HG02642 (cell line): ENCODE data around the gene MAX.

Experiments
- ATAC-seq: cut with Tn5 transposase; IDR thresholded peaks from one replicate; pipeline ENCODE4 v1.9.1; 2021; ENCODE audit warnings: mild to moderate bottlenecking; ENCODE audit not compliant: unreplicated experiment, poor library complexity

Gene MAX

DNA sequence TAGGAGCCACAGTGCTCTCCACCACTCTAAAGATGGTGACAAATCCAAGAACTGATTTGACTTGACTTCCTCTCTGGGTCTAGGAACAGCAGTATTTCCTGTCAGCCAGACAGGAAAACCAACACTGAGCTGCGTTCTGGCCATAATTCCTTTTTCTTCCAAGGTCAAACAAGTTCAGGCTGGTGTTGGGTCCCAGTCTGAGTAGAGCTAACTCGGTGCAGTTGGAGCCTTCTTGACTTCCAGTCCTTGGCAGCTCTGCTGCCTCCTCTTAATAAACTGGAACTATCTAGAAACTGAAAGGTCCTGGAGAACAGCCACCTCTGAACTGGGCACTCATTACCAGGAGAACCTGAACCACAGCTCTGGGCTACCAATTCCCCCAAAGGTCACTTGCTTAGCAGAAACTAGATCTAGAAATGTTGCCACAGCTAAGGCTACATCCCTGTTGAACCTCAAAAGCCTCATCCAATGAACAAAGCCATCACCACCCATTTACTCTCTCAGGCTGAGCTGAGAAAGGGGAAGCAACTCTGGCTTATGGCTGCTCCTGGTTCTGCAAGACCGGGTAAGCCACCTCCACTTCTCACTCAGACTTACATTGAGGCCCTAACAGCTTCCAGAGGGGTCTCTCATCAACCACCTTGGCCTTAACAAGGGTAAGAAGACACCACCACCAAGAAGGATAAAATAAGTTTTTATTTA is 27.7 kb downstream of the MAX start:
- ATAC-seq, result no peak

DNA sequence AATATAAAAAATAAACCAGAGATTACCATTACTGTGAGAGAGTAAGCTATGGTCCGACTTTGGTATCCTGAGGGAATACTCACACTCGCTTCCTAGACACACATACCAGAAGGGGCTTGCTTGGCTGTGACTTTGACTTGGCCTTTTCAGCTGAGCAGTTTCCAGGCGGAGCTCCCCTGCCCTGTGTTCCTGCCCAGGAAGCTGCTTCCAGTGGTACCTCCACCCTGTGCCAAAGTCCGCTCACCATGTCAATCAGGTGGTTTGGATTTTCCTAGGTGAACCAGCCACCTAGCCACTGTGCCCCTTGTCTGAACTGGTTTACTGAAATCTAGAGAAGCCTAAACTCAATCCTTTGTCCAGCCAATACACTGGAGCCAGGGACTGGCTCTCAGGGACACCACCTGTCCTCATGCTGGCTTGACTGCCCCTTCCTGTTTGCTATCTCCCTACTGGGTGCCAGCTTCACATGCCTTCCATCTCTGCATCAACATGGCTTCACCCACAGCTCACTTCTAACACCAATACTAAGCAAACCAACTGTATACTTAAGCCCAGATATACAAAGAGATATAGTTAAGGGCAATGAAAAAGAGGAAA is 28.6 kb downstream of the MAX start:
- ATAC-seq, result no peak

- ATAC-seq, result no peak
Measured at GRCh38 chr14:65072937-65073336, 29.4 kb downstream of the MAX start.

GRCh38 chr14:65072256-65072655 is 30.1 kb downstream of the MAX start:
- no peak for ATAC-seq

- ATAC-seq, result no peak
Measured at GRCh38 chr14:65071544-65071943, 30.8 kb downstream of the MAX start.

DNA sequence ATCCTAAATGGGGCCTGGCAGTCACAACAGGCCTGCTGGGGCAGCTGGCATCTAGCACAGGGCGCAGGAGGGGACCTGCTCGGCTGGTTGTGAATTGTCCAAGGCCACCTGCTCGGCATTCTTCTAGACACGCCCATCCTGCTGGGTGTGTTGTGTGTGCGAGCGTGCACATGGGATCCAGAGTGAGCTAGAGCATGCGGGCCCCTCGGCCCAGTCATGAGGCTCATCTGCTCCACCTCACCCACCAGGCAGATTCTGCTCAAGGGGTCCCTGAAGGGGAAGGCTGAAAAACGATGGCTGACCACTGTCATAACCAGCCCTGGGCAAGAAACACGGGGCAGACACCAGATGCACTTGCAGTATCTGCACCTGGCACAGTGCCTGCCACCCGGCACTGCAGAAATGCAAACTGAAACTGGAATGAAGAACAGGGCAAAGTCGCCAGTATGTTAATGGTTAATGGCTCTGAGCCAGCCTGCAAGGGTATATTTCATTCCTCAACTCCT is 31.8 kb downstream of the MAX start:
- ATAC-seq, result peak; percentile 51

DNA sequence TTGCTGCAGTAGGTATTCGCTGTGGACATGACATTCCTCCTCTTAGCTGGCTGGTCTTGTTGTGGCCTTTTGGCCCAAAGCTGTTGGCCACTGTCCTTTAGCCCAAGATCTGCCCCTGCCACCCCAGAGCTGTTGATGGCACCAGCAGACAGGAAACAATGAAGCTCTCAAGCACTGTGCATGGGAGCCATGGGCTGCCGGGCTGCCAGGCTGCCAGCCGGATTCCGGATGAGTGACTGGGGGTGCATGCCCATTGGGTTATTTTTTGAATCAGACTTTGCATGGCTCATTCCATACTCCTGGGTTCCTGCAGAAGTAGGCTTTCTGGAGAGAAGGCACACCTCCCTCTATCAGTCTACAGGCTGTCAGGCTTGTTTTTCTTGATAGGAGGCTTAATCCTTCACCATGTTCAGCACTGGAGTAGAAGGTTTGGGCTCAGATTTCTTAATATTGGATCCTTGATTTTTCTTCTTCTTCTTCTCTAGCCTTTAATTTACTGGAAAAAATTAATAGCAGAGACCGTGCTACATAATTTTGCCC is 32.4 kb downstream of the MAX start:
- no peak for ATAC-seq

GRCh38 chr14:65065719-65066118 is 36.6 kb downstream of the MAX start:
- no peak for ATAC-seq

- ATAC-seq, result no peak
Measured at GRCh38 chr14:65062096-65063075, 39.9 kb downstream of the MAX start.

- no peak for ATAC-seq
Measured at GRCh38 chr14:65057695-65058094, 44.6 kb downstream of the MAX start.

GRCh38 chr14:65054471-65055085 is 47.7 kb downstream of the MAX start:
- ATAC-seq, result no peak

- no peak for ATAC-seq
Measured at GRCh38 chr14:65053466-65053865, 48.9 kb downstream of the MAX start.

DNA sequence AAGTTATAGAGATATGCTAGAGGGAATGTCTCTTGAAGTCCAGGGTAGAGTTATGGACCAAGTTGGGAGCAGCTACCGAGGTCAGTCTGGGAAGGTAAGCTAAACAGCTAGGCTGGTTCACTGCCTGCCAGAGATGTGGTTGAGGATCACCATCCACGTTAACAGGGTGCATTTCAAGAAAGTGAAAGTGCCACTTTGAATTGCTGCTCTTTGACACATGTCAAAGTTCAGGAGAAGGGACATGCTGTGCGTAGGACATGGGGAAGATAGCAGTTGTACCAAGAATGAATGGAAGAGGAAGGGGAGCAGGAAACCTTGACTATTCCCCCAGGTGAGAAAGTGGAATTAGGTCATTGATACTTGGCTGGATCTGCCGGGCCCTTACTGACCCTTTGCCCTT is 49.5 kb downstream of the MAX start:
- ATAC-seq, result no peak

GRCh38 chr14:65045709-65046108 is 56.6 kb downstream of the MAX start:
- no peak for ATAC-seq

- no peak for ATAC-seq
Measured at GRCh38 chr14:65045006-65045405, 57.3 kb downstream of the MAX start.

DNA sequence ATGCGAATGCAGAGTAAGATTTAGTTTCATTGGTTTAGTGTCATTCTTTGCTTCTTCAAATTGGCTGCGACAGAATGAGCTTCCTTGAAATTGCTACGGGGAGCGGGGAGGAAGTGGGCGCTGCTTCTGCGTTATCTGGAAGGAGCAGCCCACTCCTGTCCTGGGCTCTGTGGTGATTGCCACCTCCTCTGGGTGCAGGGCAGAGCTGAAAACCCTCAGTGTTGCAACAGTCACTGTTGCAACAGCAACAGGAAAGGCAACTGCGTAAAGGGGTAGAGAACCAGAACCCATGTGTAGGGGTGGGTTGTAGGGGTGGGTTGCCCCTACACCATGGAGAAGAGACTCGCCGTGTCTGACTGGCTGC is 57.7 kb downstream of the MAX start:
- ATAC-seq, result no peak

- no peak for ATAC-seq
Measured at GRCh38 chr14:65043893-65044595, 58.3 kb downstream of the MAX start.

GRCh38 chr14:65042731-65043372 is 59.5 kb downstream of the MAX start:
- peak; percentile 61 for ATAC-seq

DNA sequence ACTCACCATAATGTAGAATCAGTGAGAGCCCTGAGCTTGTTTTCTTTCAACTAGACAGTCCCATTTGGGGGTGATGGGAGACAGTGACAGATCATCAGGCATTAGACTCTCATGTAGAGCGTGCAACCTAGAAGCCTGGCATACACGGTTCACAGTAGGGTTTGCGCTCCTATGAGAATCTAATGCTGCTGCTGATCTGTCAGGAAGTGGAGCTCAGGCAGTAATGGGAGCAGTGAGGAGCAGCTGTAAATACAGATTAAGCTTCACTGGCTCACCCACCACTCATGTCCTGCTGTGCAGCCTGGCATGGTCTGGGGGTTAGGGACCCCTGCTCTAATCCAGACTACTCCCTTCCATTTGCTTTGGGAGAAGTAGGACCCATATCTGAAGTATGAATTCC is 60.0 kb downstream of the MAX start:
- peak; percentile 23 for ATAC-seq
